Activated T-cell treated with anti-CD3 and anti-CD28 coated beads for 1 hour (primary cell): ENCODE data around the gene CALCR.
"Not testable (repeated sequence)": the region's sequence is repeated elsewhere in the genome, so short reads cannot be mapped to it uniquely, and the experiment has no call there.

ENCODE experiments used
- DNase-seq: peaks from one replicate; pipeline ENCODE4 v3.0.0-alpha.2; 2020; ENCODE audit warnings: low read depth

The CALCR gene

DNA sequence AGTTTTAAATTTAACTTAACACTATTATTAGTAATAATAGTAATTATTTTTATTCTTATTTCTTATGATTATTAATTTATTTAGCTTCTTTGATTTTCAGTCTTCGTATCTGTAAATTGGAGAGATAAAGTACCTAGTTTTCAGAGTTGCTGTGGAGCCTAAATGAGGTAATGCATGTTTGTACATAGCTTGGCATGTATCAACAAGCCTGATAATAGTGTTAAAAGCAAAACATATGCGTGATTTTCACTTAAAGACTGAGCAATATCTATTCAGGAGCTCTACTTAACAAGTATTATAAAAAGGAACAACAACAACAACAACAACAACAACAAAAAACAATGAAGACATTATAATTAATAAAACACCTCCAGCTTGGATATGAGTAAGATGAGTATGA, 12.4 kb downstream of the CALCR start:
- no peak for DNase-seq

DNA sequence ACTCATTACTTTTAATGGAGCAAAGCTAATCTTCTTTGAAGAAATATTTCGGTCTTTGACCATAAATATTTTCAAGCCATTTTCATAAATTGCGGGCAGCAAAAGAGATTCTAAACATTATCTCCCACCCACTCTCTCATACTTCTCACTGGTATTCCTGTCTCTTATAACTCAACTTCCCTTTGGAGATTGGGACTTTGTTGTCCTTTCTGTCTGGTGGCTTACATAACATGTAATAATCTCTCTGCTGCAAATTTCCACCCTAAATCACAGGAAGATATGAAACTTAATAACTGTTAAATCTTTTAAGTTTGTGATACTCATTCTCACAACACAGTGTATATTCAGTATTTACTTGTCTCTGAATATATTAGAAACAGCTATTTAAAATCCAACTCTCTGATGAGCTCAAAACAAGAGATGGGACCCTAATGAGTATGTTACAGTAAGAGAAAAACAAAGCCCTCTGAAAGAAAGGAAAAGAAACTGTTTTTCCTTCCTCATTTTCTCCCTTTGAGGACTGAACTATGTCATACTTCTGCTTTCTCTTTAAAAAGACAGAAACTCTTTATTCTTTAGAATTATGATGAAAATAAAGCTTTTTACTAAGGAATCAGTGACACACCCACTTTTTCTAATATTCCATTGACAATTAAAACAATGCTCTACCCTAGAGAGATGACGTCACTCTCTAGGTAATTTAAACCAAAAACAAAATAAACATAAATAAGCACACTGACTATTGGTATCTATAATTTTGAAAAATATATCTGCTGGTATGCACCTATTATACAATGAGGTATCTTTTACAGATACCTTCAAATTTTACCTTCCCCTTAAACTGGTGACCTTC, 14.7 kb downstream of the CALCR start:
- no peak for DNase-seq

DNA sequence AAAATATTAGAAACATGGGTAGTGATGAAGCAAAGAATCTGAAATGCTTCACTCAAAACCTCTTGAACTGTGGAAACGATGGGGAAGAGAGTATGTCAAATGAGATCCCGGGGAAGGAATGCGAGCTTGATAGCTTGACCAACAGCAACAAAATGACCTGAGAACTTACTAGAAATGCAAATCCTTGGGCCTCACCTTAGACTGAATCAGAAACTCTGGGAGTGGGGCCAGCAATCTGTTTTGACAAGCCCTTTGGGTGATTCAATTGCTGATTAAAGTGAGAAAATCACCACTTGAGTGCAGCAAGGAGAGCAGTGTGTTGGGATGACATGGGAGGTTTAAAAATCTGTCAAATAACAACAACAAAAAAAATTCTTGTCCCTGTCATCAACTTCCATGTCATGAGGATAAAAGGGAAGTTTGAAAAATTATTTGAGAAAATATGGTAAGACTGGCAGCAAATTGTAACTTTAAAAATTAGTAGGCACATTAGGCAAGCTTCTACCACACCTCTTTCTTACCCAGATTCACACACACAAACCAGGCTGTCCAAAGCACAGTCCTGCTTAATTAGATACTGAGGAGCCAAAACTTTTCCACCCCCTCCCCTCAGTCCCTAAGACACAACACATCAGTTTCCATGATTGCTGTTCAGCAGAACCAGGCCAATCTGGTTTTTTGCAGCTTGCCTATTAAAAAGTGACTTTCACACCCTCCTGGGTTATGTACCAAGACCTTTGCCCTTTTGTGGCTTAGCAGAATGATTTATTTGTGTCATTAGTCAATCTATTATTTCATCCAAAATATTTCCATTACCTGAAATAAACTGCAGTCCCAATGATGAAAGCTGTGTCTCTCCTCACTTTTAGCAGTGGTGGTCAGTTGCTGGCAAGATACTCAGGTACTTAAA, 15.6 kb downstream of the CALCR start:
- DNase-seq, result no peak

DNA sequence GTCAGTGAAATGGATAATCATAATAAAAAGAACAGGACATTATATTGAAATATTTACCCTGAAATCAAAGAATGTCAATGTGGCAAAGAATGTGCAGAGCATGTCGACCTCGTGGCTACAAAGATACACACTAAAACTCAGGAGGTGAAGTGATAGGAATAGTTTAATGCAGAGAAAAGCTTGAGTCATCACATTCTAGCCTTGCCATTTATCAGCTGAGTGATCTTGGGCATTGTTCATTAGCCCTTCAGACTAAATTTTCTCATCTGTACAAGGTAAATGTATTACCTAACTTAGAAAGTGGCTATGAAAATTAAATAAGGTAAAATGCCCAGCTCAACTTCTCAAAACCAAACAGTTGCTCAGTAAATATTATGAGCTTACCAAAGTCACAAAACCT, 22.6 kb downstream of the CALCR start:
- no peak for DNase-seq

DNA sequence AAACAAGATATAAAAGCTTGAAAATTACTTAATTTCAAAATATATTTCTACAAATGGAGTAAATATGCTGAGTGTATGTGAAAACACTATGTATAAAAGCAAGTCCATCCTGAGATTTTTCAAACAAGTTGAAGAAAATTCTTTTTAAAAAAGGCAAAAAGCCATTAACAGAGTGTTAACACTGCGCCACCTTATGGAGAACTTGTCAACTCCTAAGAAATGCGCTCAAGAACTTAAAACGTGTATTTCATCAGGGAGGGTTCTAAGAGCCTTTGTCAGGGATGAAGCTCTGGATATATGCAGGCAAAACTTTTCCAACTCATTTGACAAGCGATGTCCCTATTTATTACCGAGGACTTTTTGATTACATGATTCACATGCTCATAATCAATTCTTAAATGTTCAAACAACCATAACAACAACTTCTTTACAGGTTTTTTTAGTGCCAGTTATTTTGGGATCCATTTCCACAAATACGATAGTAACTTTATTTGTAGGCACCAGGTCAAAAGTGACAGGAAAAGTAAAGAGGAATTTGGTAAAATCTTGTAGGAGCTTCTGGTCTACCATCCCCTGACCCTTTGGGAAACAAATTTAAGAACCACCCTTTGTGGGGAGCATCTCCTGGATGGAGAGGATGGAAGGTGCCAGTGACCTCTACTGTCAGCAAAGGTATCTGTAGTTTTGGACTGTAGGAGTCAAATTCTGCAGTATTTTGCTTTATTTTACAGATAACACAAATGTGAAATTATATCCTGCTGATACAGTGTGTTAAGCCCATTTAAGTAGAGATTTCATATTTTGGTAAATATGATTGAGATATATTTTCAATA, 23.2 kb downstream of the CALCR start:
- no peak for DNase-seq

DNA sequence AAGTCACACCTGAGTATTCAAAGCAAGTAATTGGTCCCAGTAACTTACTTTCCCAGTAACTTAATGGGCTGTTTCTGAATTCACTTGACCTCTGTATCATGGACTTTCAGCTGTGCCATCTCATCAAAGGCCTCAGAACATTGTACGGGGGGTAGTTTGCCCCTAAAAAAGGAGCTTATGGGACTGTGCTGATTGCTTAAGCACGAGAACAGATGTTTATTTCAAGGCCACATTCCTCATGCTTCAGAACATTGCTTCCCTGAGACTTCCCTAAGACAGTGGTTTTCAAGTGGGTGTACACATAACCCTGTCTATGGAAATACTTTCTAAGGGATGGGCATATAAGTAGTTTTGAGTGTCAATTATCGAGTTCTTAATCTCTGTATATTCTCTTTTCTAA, 26.8 kb downstream of the CALCR start:
- no peak for DNase-seq

DNA sequence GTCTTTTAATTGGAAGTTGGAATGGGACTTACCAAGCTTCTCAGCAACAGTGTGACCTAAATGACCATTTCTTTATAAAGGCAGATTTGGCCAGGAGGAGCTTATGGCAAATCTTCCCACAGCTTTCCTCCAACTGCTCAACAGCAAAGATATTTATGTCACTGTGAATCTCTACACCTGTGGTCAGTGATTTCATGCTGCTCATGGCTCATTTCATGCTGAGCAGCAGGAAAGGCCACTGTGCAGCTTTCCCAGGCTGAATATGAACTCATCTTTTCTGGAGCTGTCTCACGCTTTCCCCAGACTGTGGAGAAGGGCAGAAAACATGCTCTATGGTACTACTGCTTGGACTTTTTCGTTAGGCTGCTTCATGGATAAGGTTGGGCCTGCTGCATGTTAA, 29.8 kb downstream of the CALCR start:
- no peak for DNase-seq

DNA sequence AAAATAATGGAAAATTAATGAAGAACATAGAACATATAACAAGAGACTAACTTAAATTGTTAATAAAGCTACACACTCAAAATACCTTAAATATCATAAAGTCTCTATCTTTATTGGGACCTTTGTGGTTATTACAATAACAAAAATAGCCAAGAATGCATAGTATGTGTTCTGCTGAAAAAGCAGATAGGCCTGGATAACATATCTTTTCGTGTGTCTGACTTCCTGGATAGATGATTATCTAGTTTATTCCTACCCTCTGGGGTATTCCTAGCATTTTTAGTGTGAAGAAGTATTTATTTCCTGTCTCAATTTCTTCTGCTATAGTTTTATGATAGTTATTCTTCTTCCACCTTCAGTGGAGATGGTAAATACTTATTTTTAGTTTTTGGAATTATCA, 36.5 kb downstream of the CALCR start:
- no peak for DNase-seq

DNA sequence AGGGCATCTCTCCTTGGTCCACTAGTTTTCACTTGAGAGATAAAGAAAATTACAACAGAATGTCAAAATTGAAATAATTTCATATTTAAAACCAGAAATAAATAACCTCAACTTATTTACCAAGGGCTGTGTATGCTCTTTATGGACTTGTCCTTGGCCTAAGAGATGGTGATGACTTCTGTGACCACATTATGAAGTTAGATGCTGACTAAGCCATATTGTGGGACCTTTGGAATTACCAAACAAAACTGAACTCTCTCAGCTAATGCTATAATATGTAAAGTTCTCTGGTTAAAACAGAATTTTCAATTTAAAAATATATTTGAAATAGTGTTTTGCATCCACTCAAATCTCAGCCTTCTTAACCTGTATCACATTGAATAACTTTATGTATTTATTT, 38.9 kb downstream of the CALCR start:
- DNase-seq, result no peak

DNA sequence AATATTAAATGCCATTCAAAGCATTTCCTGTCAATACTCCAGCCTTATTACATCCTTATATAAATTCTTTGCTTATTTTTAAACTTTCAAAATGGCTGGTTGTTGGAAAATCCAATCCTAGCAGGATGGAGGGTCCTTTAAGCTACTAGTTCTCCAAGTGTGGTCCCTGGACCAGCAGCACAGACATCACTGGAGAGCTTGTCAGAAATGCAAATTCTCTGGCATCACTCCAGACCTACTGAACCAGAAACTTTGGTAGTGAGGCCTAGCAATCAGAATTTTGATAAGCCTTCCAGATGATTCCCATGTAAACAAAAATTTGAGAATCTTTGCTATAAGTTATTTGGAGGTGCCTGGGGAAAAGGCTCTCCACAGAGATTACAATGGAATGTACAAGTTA, 43.8 kb downstream of the CALCR start:
- DNase-seq, result no peak

DNA sequence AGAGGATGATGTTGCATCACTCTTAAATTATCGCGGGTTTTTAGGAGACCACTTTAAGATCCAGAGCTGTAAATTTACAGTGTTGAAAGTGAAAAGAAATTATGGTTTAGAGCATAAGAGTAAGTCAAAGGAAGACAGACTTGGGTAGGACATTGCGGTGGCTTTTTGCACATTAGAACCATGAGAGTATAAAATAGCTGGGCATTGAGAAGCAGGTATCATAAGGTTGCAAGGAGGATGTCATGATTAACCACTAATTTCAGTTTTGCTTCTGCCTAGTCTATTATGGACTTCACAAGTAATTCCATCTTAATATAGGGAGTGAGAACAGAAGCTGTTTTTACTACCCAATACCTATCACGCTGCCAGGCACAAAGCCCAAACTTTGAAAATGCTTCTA, 57.7 kb downstream of the CALCR start:
- DNase-seq, result no peak

DNA sequence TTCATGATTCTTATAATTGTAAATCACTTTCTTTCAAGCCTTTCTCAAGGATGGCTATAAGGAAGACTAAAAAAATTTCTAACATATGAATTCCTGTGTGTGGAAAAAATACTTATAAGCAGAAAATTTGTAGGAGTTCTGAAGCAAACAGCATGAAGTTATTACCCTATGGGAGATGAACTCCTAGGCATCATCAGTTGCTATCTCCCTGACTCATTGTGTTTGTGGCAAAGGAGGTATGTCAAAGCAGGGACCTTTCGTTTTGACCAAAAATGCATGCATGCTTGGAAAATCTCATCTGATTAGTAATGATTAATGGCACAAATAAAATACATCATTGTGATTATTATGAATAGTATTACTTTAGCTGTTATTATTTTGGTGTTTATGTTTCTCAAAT, 59.4 kb downstream of the CALCR start:
- DNase-seq, result no peak

DNA sequence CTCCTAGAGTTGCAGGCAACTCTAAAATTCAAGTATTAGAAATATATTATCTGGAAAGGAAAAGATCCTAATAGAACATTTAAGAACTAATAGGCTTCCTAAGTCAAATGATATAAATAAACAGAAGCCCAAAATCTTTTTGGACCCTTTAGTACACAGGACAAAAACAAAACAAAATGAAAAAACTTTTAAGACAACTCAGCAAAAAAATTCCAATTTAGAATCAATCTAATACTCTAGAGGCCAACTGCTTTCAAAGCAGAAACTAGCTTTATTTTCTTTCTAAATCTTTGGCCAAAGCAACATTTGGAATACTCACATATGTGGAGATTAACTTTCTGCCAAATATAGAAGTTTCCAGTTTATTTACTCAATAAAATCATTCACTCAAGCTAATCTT, 65.2 kb downstream of the CALCR start:
- no peak for DNase-seq

DNA sequence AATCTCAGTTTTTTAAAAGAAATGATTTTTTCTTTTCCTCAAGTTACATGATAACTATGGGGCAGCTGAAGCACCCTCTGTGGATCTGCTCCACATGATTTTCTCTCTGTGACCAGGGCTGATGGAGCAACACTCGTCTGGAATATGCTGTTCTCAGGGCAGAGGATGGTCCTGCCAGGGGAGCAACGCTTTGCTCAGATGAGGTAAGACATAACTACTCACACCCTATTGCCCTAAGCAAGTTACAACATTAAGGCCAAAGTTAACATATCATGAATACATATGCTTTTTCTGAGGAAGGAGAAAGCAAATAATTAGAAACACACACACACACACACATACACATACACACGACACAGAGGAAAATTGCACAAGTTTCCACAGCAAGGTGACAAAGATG, 71.4 kb downstream of the CALCR start:
- DNase-seq, result no peak

DNA sequence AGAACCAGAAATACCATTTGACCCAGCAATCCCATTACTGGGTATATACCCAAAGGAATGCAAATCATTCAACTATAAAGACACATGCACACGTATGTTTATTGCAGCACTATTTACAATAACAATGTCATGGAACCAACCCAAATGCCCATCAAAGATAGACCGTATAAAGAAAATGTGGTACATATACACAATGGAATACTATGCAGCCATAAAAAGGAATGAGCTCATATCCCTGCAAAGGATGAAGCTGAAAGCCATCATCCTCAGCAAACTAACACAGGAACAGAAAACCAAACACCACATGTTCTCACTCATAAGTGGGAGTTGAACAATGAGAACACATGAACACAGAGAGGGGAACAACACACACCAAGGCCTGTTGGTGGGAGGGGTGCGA, 82.7 kb downstream of the CALCR start:
- DNase-seq, result not testable (repeated sequence)

DNA sequence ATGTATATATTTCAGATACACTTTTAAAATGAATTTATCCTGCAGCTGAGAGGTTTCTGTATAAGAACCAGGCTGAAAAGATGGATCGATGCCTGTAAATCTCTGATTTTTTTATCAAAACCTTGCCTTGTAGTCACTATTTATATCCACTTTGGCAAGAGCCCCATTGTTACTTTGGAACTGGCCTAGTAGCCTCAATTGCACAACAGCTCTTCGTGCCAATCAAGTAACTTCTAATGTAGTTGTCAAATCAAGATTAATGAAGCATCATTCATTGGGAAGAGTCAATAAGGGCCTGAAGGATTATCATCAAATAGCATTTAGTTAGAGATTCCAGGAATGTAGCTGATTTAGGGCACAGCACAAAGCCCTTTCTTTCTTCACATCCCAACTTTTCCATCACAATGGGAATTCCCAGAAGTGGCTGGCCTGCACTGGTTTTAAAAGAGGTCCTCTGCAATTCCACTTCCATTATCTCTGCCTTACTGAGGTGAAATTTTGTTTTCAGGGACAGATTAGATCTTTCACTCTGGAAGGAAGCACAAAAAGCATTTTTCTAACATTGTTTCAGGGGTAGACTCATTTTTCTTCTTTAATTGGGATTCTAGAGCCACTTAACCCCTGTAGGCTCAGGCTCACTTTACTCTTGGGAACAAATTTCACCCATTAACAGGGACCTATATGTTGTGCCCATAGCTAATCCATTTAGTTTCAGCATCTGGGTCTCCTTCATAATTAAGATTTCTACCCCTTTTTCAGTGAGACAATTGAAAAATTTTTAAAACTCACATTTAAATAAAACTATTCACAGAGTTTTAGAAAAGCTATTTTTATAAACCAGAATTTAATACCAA, 97.8 kb downstream of the CALCR start:
- DNase-seq, result no peak

DNA sequence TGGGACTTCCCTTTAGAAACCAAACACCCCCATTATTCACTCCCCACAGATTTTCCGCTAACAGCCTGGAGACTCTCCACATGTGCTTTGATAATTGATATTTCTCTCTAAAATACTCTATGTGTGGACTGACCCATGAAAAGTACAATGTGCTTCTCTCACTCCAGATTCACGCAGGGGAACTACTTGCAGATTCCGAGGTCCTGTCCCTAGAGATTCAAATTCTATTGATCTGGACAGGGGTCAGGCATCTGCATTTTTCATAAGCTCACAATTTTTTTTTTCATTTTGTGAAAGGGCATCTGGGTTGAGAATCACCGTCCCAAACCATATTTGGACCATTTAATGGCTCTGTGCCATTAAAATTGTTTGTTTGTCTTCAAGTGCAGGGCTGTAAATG, 98.7 kb downstream of the CALCR start:
- DNase-seq, result no peak

DNA sequence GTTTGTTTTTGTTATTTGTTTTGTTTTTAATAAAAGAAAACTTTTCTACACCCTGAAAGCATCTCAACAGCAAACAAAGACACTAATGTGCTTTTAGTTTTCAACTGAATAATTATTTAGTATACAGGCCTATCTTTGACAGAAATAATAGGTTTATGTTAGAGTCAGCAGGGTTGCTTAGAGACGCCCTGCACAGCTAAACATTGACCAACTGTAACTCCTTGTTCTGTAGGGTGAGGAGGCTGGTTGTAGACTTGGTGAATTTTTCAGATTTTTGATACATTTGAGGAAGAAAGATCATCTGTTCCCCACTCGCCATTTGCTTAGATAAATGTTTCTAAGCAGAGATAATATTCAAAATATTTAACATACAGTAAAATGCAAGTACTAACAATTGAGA, 103.1 kb downstream of the CALCR start:
- DNase-seq, result no peak

DNA sequence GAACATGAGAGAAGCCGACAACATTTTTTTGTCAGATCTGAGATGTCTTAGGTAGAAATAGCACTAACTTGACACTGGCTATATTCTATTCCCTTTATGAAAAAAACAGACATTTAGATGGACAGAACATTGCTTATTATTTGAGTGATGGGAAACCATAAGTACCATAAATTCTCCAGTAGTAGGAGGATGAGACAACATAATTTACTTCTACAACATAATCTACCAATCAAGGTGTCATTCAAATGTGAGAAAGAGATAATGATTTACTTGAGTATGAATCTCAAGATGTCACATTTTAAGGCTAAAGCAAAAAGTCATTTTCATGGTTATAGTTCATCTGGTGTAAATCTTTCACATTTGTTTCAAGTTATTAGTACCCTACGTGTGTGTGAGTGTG, 110.8 kb downstream of the CALCR start:
- DNase-seq, result no peak

DNA sequence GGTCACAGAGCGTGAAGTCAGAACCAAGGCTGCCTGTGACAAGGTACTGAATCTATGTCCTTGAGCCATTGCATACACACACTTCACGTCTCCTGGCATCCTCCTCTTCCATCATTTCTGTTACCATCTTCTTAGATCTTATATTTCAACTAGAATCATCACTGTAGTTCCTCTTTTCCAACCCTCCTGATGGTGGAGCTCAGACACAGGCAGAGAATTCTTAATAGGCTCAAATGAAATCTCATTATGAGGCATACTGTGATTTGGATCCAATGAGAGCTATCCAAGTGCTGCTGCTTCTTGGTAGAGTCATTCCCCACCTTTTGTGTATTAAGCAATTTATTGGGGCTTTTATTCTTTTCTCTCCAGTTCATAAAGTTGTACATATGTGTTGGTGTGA, 113.2 kb downstream of the CALCR start:
- no peak for DNase-seq

DNA sequence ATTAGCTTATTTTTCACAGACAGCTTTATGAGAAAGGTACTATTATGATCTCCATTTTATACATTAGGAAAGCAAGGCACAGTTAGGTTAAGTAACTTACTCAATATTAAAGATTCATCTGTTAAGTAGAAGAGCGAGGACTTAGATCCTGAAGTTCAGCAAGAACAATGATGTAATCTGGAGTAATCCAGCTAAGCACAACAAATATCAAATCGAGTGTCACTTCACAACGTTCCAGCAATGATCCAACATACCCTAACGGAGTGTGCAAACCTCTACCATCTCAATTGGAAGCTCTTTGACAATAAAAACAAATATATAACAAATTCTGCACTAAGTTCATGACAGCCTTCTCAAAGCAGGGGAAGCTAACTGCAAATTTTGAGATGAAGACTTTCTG, 121.3 kb downstream of the CALCR start:
- no peak for DNase-seq

DNA sequence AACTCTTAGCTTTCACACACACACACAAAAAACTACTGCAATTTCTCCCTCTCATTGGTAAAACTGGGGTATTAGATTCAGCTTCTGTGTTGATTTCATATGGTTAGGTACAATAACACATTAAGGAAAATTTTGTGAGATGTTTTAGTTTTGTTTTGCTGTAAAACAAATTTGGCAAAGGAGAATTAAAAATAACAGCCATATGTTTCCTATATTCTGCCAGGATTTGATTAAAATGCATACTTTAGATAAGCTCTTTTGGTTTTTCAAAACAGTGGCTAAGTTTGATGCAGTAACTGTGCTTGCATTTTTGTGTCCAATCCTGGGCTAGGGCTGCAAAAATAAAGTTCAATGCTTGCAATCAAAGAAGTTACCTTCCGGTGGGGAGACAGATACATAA, 126.3 kb downstream of the CALCR start:
- no peak for DNase-seq
